ENCODE measurements around the gene HADHB.

- TF ChIP-seq ZNF274 (IDR thresholded peaks at IDR 0.05; ENCODE audit: low read depth, low read length) (no peak), YY1 (IDR thresholded peaks at IDR 0.05; ENCODE audit: insufficient read depth, insufficient read length) (no peak), SUZ12 (IDR thresholded peaks at IDR 0.05; ENCODE audit: extremely low read depth, insufficient read depth, insufficient read length) (no peak)
These were observed 45.3 kb downstream of the HADHB start for GRCh38 chr2:26290001-26290400.
